GM19099 (cell line): ENCODE data around the gene SPECC1.

Experiments used
- POLR2A ChIP-seq: IDR thresholded peaks from 3 replicates; pipeline ENCODE4 v1.6.1; 2011; ENCODE audit warnings: low read depth; ENCODE audit not compliant: insufficient read length; ENCODE audit errors: extremely low read depth

Gene SPECC1, protein sequence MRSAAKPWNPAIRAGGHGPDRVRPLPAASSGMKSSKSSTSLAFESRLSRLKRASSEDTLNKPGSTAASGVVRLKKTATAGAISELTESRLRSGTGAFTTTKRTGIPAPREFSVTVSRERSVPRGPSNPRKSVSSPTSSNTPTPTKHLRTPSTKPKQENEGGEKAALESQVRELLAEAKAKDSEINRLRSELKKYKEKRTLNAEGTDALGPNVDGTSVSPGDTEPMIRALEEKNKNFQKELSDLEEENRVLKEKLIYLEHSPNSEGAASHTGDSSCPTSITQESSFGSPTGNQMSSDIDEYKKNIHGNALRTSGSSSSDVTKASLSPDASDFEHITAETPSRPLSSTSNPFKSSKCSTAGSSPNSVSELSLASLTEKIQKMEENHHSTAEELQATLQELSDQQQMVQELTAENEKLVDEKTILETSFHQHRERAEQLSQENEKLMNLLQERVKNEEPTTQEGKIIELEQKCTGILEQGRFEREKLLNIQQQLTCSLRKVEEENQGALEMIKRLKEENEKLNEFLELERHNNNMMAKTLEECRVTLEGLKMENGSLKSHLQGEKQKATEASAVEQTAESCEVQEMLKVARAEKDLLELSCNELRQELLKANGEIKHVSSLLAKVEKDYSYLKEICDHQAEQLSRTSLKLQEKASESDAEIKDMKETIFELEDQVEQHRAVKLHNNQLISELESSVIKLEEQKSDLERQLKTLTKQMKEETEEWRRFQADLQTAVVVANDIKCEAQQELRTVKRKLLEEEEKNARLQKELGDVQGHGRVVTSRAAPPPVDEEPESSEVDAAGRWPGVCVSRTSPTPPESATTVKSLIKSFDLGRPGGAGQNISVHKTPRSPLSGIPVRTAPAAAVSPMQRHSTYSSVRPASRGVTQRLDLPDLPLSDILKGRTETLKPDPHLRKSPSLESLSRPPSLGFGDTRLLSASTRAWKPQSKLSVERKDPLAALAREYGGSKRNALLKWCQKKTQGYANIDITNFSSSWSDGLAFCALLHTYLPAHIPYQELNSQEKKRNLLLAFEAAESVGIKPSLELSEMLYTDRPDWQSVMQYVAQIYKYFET

DNA sequence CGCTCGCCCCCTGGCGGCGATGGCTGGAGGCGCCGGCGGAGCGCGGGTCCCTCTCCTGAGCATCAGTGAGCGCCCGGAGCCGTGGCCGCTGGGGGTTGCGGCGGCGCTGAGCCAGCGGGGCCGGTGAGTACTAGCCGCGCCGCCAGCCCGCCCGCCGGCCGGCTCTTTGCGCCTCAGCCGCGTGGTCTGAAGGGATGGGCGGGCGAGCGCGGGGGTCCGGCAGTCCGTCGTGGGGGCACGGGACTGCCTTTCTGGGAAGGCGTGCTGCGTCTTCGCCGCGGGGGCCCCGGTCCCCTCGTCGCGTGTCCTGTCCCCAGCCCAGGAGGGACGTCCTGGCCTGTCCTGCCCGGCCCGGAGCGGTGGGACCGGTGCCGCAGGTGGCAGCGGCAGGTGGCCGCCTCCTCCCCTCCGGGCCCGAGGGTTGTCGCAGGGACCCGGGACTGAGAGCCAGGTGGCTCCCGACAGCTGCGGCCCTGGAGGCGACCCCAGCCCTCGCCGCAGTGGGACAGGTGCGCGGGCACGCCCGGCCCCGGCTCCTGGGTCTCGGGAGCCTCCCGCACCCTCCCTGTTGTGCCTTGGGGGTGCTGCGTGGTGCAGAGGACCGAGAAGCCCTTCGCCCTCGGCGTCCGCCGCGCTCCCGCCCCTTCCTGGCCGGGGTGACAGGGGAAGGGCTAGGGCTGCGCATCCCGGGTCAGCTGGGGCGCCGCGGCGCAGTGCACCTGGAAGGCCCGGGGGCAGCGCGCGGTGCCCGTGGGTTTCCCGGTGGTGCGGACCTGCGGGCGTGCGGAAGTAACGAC, at the start of gene SPECC1:
TSS of gene SPECC1 (plus strand) at position 58 of the 797 bp plus-strand sequence. CDS start 87,293 bp downstream, outside the sequence.
- no peak for TF ChIP-seq POLR2A

DNA sequence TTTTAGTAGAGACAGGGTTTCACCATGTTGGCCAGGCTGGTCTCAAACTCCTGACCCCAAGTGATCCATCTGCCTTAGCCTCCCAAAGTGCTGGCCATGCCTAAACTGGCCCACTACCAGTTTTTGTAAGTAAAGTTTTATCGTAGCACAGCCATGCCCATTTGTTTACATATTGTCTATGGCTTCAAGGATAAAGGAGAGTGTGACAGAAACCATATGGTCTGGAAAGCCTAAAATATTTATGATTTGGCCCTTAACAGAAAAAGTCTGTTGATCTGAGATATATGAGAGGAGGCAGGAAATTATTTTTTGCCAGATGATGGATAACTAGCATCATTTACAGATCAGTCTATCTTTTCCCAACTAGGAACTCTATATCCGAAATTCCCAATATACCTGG, 36.0 kb upstream of the SPECC1 start:
- TF ChIP-seq POLR2A: no peak

DNA sequence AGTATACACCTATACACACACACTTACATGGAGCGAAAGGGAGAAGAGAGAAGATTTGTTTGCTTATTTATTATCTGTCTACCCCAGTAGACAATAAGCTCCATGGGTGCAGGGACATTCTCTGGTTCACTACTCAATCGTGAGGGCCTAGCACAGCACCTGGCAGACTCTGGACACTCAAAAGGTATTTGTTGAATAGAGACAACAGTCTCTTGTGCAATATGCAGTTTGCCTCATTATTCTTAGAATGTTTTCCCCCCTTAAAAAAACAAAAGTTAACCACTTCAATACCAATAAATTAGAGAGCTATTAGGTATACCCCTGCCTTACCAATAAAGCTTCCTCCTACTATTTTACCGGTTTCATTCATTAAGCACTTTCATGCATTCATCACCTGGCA, 33.6 kb upstream of the SPECC1 start:
- no peak for TF ChIP-seq POLR2A

DNA sequence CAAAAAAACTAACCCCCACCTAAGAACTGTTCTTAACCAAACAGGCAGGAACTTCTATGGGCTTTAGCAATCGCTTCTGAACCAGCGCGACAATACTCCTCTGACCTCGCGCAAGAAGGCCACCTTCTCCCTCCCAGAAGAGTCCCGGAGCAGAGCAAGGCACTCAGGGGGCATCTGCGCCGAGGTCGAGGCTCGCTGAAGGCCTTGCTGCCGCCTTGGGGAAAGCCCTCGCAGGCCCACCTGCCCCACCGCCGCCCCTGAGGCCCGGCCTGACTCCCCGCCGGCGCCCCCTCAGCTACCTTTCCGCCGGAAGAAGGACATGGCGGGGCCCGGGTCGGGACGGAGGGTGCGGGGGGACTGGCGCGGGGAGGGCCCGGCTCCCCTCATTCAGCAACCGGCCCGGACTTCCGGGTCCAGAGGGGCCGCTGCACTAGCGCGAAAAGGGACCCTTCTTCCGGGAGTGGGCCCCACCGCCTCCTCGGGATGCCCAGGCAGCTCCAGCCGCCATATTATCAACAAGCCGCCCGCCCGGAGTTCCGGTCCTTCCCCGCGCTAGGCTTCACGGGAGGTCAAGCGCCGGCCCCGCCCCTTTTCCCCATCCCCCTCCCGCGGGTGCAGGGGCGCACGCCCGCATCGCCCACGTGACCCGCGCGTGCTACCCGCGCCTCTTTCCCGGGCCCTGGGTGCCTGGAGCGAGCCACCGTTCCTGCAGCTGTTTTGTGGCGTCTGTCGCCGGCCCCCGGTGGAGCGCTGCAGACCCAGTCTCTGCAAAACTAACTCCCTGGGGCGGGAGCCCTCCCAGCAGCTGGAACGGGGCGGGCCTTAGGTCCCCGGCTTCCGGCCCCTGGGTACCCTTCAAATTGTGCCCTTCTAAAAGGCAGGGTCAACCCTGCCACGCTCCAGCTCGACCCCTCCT, 31.6 kb upstream of the SPECC1 start, which contains the start of gene AKAP10:
TSS of gene AKAP10 (minus strand) at position 536 of the 916 bp plus-strand sequence. CDS start at position 387, 149 bp downstream.
- TF ChIP-seq POLR2A: peak; percentile 85

DNA sequence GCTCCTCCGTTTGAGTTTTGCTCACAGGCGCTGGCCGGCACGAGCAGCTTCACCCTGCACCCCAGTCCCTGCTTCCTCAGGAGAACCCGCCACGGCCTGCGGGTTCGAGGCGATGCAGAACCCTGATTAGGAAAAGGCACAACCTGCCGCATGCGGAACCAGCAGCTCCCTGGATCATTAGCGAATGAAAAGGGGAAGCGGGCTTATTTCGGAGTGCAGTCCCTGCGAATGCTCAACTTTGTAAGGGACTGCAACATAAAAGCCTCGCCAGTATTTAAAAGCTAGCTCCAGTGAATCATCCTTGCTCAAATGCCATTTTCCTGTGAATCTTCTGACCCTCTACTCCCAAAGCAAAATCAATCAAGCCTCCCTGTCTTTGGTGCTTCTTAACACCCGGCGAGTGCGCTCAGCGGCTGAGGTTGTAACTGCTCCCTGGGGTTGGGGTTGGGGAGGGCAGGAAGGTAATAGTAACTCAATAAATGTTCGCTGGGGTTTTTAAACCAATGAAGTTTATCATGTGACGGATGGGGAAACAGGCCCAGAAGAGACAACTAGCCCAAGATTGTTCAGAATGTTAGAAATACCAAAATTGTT, 30.9 kb upstream of the SPECC1 start:
- TF ChIP-seq POLR2A: peak; percentile 29

DNA sequence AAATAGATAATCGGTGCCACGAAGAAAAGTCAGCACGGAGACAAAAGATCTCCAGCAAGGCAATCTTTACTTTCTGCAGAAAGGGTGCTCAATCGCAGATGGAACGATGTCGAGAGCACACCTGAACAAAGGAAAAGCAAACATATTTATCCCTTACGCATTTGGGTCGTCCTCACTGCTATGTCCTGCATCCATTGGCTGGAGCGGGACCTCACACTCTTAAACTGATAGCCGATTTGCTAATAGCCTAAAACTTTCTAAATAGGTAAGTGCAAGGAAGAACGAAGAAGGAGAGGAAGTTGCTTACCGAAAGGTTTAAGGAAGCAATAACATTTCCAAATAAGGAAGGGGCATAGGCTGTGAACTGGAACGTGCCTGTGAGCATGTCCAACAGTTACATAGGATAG, 30.4 kb upstream of the SPECC1 start:
- no peak for TF ChIP-seq POLR2A

DNA sequence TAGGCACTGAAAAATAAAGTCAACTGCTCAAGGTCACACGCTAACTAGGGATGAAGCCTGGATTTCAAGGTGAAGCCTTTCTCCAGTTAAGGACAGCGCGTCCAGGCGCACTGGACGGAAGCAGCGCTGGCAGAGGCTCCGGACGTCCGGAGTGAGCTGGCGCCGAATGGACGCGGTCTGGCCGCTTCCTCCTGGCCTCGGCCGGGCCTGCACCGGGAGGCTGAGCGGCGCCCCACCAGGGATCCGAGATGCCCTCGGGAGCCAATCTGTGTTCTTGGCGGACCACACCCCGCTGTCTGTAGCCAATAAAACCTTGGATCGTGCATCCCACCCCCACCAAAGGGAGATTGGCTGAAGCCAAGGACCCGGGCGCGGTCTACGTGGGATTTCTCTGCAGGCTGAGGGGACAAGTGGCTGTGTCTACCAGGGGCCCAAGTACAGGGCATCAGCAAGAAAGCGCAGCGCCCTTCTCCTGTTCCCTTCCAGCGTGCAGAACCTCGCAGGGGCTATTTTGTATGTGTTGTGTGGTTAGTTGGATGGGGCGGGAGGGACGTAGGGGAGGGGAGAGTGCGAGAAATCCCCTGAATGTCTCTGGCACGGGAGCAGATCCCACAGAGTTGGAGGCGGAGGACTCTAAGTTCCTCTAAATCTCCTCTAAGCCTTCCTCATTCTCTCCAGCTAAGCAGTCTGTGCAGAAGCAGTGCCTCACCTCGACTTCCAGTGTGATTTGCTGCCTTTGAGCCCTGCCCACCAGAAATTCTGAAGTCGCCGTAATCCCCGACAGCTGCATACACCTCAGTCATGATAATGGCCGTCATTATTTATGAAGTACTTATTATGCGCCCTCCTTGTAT, 29.0 kb upstream of the SPECC1 start:
- no peak for TF ChIP-seq POLR2A

DNA sequence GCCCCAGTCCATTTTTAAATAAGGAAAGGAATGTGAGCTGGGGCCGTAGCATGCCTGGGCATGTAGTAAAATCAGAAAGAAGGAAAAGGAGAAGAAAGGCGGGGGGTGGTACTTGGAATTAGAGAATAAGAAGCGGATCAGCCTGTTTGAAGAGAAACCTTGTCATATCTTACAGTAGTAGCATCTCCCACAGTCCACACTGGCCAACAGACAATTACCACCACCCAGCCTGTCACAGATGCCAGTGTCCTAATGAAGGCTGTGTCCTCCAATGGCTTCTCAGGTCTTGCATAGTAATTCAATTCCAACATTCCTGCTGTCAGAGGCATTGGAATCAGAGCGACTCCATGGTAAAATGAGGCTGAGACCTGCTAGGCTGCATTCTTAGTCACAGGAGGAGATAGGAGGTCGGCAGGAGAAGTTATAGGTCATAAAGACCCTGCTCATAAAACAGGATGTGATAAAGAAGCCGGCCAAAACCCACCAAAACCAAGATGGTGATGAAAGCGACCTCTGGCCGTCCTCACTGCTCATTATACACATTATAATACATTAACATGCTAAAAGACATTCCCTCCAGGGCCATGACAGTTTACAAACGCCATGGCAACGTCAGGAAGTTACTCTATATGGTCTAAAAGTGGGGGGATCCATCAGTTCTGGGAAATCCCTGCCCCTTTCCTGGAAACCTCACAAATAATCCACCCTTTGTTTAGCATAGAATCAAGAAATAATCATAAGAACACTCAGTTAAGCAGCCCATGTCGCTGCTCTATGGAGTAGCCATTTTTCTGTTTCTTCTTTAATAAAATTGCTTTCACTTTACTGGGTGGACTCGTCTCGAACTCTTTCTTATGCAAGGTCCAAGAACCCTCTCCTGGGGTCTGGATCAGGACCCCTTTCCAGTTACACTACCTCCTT, 22.0 kb upstream of the SPECC1 start:
- no peak for TF ChIP-seq POLR2A

DNA sequence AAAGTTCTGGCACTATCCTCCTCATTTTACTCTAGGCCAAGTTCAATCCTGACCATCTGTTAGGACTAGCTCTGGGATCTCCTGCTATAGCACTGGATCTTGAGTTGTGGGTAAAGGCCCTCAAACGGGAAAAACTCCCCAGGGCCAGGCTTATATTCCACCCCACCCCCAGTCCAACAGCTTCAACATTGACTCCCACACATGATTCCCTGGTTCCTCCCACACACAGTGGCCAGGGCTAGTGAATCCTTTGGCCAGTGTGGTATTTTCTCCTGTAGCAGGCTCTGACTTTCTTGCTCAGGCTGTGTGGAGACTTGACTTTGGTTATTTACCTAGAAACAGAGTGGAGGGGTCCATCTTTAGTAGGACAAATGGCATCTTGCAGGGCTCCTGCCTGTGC, 21.3 kb upstream of the SPECC1 start:
- no peak for TF ChIP-seq POLR2A

DNA sequence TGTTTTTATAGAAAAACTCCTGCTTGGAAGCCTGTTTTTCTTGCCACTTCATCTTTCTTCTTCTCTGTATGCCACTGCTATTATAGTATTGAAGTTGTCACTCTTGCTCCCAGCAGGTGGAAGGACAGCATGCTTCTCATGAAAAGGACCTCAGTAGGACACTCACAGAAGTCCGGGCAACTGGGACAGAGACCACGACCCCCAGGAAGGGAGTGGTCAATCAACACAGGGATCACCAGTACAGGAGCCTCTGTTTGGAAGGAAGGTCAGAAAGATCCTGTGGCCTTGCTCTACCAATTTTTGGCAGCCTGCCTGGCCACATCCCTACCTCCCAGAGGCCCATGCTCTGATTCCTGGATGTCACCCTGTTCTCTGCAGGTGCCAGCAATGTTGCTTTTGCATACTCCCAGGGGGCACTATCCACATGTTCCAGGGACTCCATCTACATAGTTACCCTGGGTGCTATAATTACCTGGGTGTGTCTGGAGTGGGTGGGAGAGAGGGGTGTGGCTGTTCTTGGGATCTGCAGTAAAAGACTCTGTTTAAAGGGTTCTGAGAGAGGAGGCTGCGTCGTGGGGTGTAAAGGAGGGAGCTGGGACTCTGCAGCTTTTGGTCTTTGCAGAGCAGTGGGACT, 17.8 kb upstream of the SPECC1 start:
- TF ChIP-seq POLR2A: no peak
